Right lobe of liver (tissue), 6 donors: ENCODE data around the gene KRT80. TPM values are rescaled to one million over a fixed set of nuclear protein-coding genes. Genes with fewer than 3 reads are reported as not detected.
A peak's percentile ranks its signal among the peaks of the same experiment; 100 is the strongest.

Experiments used
- ATAC-seq, 4 donors: fragments of 200-7000 bp; cut with Tn5 transposase; one replicate each; pipeline ENCODE4 v1.9.1; 2020; ENCODE audit warnings: mild to moderate bottlenecking in 4 of 4, moderate library complexity in 4 of 4
- DNase-seq, 3 donors: peaks; one replicate each; pipeline ENCODE4 v3.0.0-alpha.2; 2020
- H3K27ac ChIP-seq, 3 donors: fragments of 200-600 bp; one replicate each; pipeline ENCODE4 v1.8.0; 2022
- H3K27me3 ChIP-seq, 2 donors: fragments of 200-600 bp; one replicate each; pipeline ENCODE4 v1.8.0; 2022
- H3K36me3 ChIP-seq, 4 donors: fragments of 200-600 bp; sonication (generic) in 1 of 4; one replicate each; pipeline versions ENCODE4 v1.5.1 to v1.8.0; 2017 to 2022; ENCODE audit warnings: control low read depth in 1 of 4
- H3K4me1 ChIP-seq, 4 donors: fragments of 200-600 bp; sonication (generic) in 1 of 4; one replicate each; pipeline versions ENCODE4 v1.5.1 to v1.8.0; 2017 to 2022; ENCODE audit warnings: control low read depth in 1 of 4
- H3K4me3 ChIP-seq, 3 donors: fragments of 200-600 bp; one replicate each; pipeline ENCODE4 v1.8.0; 2022
- H3K9me3 ChIP-seq, 4 donors: fragments of 200-600 bp; sonication (generic) in 1 of 4; one replicate each; pipeline versions ENCODE4 v1.5.1 to v1.8.0; 2017 to 2022; ENCODE audit warnings: control low read depth in 1 of 4
- CTCF ChIP-seq, 4 donors: fragments of 200-600 bp in 3 of 4; fragments of 450-650 bp in 1 of 4; IDR thresholded peaks; one replicate each; pipeline versions ENCODE4 v1.5.1 to v1.8.0; 2016 to 2022; ENCODE audit warnings: antibody characterized with exemption in 4 of 4, mild to moderate bottlenecking in 2 of 4
- POLR2A ChIP-seq: fragments of 450-650 bp; IDR thresholded peaks from one replicate; pipeline ENCODE4 v1.6.1; 2017; ENCODE audit warnings: antibody characterized with exemption, mild to moderate bottlenecking
- WGBS: methylation state at CpG from one replicate; pipeline ENCODE4 v1.1.6; 2018; ENCODE audit warnings: low coverage, low lambda C conversion rate; ENCODE audit not compliant: insufficient coverage; ENCODE audit errors: missing lambda C conversion rate; 5-methylcytosine and 5-hydroxymethylcytosine counted together
- intact Hi-C, 2 donors: fragments of 100-400 bp; cut with DNase I; formaldehyde crosslinking; loops; one replicate each; pipeline versions ENCODE4 v1.11.2 to v1.14.1; 2022
- total RNA-seq, 6 experiments: library from RNA; depleted of rRNA in 2 of 6; stranded (reverse); fragments of >200 nt in 2 of 6; fragmentation: NEBNext Ultra II Directional in 3 of 6; extraction: Animal tissue kit (Norgen Biotek cat#: 25700) in 3 of 6; gene quantifications; one replicate each; pipeline versions ENCODE4 v1.1.0 to v1.2.4, GENCODE V29; 2016 to 2023
- donor health status: DM: no; HTN: yes; CAD: no.
- donor health status: DM: no; HTN: no; CAD: no.
- donor health status: DM: no; HTN: no; CAD: no.
- donor health status: DM: no; HTN: yes; CAD: no.
- donor health status: DM: no; HTN: yes; CAD: no.

The KRT80 gene
- total RNA-seq, 6 experiments from 2014 or later: 0.09 to 0.51 (median 0.15) TPM

DNA sequence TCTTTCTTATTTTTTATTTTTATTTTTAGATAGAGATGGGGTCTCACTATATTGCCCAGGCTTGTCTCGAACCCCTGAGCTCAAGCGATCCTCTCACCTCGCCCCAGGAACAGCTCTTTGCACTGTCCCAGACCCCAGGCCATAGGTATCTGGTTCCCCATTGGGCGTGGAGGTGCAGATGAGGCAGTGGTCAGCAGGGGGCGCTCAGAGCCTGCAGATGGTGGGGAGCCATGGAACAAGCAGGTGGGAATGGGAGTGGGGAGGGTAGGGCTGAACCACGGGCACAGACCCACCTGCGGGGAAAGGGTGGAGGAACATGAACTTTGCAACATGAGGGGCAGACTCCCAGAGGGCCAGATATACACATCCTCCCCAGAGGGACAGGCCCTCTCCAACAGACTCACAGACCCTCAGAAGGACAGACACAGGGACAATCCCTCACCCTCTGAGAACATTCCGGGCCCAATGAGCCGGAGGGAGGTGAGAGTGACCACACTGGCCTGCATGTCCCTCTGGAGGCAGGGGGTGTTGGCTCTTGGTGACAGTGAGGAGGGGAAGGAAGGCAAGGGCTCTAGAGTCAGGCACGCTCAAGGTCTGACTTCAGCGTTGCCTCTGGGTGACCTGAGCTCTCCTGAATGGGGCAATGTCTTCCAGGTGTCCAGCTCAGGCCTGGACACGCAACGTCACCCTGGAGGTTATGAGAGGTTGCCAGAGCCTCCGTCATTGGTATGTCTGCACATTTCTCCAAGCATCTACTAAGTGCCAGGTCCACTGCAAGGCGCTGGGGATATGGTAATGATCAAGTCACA, 34.9 kb downstream of the KRT80 start:
- Histone ChIP-seq H3K27ac (no peak overlapping the region), H3K4me3 (no peak overlapping the region), H3K9me3 (no peaks in the 10 kb centered on the region), H3K36me3 (no peaks in the 10 kb centered on the region), H3K27me3 (no peaks in the 10 kb centered on the region), H3K4me1 (no peaks in the 10 kb centered on the region)
- DNase-seq: peak; percentile 74 to 80 (median 78)
- peak; percentile 86 to 93 (median 90) for TF ChIP-seq CTCF (IDR thresholded peaks at IDR 0.05)
- no peak for TF ChIP-seq POLR2A
- 9% methylated on average over 8 of the region's 15 CpGs for WGBS
- peak; percentile 72 to 84 (median 78) for ATAC-seq
- intact Hi-C loops: loop anchor here (10.0 kb wide), 2 partner anchors 168 to 718 kb away; partner anchors contain the start of gene KRT83 (in 2 of the 2)

GRCh38 chr12:52156311-52156710, 35.5 kb downstream of the KRT80 start:
- no peak for ATAC-seq
- no peak overlapping the region for H3K4me3 ChIP-seq
- TF ChIP-seq CTCF (IDR thresholded peaks at IDR 0.05): no peak
- TF ChIP-seq POLR2A: no peak
- DNase-seq: no peak
- H3K4me1 ChIP-seq: no peaks in the 10 kb centered on the region
- intact Hi-C loops: loop anchor here (10.0 kb wide), 2 partner anchors 168 to 718 kb away; partner anchors contain the start of gene KRT83 (in 2 of the 2)
- no peak overlapping the region for H3K27ac ChIP-seq
- WGBS: 55% methylated on average over 4 of the region's 4 CpGs
- no peaks in the 10 kb centered on the region for H3K36me3 ChIP-seq
- H3K27me3 ChIP-seq: no peaks in the 10 kb centered on the region
- H3K9me3 ChIP-seq: no peaks in the 10 kb centered on the region

GRCh38 chr12:52155048-52155868, 36.6 kb downstream of the KRT80 start:
- ATAC-seq (no peak), DNase-seq (no peak)
- H3K27ac ChIP-seq: no peak overlapping the region
- H3K36me3 ChIP-seq: no peaks in the 10 kb centered on the region
- no peak overlapping the region for H3K4me3 ChIP-seq
- intact Hi-C loops: loop anchor here (10.0 kb wide), 2 partner anchors 170 to 720 kb away; partner anchors contain the start of gene KRT83 (in 2 of the 2)
- H3K4me1 ChIP-seq: no peaks in the 10 kb centered on the region
- no peak for TF ChIP-seq CTCF (IDR thresholded peaks at IDR 0.05)
- no CpG with 5 or more reads among the region's 8 CpGs for WGBS
- H3K9me3 ChIP-seq: no peaks in the 10 kb centered on the region
- H3K27me3 ChIP-seq: no peaks in the 10 kb centered on the region

DNA sequence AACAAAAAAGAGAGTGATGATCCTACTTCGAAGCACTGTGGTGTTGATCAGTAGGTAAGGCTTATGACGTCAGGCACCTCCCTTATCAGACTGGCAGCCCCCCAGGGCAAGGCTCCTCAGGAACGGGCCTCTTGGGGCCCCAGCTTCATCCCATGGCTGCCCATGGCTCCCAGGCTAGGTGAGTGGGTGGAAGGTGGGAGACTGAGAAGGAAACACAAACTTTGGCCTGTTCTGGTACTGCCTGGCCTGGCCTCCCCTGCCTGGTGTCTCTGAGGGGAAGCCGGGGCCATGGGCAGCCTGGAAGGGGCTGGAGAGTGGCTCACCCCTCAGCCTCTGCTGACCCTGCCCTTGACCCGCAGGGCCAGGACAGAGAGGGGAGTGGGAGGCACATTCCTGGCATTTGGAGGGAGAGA, 38.9 kb downstream of the KRT80 start:
- 70% methylated on average over 2 of the region's 5 CpGs for WGBS
- ATAC-seq (no peak), DNase-seq (no peak)
- TF ChIP-seq POLR2A (no peak), CTCF (IDR thresholded peaks at IDR 0.05) (no peak)
- Histone ChIP-seq H3K36me3 (no peaks in the 10 kb centered on the region), H3K9me3 (no peaks in the 10 kb centered on the region), H3K4me1 (no peaks in the 10 kb centered on the region), H3K27me3 (no peaks in the 10 kb centered on the region), H3K4me3 (no peak overlapping the region), H3K27ac (no peak overlapping the region)
- intact Hi-C loops: loop anchor here (5.0 to 10.0 kb wide), 3 partner anchors 172 to 724 kb away; partner anchors contain the start of gene KRT83 (in 2 of the 2)
